HPDE6-E6E7 (cell line): ENCODE results near the gene CEBPG.

Experiments
- DNase-seq: peaks from one replicate; pipeline ENCODE4 v3.0.0; 2011; ENCODE audit warnings: missing footprints; ENCODE audit errors: extremely low spot score

The CEBPG gene

DNA sequence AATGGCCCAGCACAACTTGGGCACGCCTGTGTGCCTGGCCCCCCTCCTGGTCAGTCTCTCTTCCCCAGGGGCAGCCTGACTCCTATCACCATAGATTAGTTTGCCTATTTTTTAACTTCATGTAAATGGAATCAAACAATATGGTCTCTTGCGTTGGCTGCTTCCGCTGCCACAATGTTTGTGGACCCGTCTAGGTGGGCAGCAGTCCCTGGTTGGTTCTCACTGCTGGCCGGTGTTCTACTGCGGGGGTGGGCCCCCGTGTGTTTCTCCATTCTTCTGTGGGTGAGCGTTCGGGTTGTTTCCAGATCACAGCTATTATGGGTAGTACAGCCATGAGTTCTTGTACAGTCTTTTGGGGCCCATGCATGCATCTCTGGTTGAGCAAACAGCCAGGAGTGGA, 47.3 kb downstream of the CEBPG start:
- DNase-seq: no peak

DNA sequence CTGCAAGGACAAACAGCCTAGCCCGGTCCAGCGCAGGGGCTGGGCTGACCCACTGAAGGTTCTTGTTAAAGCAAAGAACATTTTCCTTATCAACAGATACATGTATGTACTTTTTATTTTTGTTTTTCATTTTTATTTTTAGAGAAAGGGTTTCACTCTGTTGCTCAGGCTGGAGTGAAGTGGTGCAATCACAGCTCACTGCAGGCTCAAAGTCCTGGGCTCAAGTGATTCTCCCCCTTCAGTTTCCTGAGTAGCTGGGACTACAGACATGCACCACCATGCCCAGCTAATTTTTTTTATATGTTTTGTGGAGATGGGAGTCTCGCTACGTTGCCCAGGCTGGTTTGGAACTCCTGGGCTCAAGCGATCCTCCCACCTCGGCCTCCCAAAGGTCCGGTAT, 47.9 kb downstream of the CEBPG start:
- DNase-seq: no peak

DNA sequence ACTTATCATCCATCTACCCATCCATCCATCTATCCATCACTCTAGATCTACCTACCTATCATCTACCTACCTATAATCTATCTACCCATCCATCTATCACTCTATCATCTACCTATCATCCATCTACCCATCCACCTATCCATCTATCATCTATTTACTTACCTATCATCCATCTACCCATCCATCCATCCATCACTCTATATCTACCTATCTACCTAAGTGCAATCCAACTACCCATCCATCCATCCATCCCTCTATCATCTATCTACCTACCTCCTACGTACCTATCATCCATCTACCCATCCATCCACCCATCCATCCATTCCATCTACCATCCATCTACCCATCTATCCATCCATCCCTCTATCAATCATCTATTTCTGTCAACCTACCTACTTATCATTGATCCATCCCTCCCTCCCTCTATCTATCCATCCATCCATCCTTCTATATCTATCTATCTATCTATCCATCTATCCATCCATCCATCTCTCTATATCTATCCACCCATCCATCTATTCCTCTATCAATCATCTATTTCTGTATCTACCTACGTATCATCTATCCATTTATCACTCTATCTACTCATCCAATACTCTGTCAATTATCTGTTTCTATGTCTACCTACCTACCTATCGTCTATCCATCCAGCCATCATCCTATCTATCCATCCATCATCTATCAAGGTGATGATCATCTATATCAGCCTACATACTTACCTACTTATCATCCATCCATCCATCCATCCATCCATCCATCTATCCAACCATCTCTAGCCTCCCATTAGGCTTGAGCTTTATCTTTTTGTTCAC, 49.1 kb downstream of the CEBPG start:
- DNase-seq: no peak

DNA sequence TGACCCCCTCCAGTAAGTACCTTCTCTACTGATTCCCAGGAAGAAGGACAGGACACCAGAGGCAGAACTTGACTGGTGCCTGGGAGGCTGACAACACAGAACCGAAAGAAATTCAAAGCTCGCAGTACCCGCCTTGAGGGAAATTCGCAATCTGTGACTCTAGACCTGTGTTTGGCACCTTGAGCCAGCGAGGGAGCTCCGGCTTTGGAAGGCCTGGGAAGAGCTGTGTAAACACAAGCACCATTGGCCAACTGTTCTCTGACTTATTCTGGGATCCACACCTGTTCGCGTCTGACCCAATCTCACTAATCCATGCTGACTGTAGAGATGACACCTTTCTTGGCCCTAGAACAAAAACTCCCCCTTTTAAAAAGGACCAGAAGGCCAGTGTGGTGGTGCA, 50.7 kb downstream of the CEBPG start:
- no peak for DNase-seq

DNA sequence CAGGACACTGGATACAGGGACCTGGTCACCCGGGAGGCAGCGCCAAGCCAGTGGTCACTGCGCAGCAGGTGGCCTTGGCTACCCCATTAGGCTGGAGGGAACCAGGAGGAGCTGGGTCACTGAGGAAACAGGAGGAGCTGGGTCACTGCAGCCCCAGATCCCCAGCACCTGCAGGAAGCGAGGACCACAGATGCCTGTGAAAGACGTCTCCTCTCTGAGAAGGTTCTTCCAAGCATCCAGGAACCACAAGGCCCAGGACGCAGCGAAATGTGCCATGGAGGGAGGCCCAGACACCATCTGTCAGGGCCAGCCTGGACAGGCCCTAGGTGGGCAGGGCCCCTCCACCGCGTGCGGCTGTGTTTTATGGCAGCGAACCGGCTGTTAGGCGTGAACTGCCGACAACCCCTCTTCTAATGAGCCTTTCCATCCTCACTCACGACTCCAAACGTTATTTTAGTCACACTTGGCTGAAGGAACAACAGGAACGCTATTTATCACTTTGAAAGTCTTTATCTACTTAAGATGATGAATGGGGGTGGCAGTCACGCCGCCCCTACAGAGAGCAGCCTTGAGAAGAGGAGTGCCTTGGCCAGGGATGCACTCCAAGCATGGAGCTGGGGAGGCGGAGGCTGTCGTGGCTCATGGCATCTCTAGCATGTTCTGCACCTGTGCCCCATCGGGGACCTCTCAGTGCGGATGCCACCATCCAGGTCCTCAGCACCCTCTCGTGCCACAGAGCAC, 53.3 kb downstream of the CEBPG start:
- DNase-seq: no peak

DNA sequence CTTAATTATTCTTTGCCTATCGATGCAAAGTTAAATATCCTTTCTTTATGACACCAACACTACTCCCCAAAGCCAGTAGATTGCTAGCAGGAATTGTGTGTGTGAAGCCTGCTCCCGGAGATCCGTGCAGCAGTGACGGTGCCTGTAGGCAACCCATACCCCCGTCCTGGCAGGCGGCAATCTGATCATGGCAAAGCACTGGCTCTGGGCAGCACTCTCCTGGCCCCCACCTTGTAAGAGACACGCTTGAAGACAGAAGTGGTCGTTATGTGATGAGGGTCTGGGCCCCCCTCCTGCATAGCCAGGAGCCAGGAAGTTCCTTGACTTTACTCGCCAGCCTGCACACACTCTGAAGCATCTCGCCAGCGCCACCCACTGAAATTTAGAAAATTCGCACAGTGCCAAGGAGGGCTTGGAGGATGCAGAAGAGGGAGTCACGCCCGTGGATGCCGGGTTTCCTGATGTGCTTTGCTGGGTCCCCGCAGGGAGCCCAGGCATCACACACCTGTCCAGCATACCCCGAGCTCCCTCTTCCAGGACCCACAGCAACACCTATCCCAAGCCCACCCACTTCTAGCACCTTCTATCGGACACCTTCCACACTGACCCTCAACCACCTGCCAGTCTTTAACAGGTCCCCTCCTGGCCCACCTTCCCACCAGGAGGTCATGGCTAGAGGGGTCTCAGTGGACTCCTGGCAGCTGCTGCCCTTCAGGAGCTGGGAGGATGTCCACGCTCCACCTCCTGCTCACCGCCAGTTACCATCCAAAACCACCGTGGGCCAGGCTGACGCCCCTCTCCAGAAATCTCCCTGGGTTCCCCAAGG, 54.5 kb downstream of the CEBPG start:
- DNase-seq: no peak

DNA sequence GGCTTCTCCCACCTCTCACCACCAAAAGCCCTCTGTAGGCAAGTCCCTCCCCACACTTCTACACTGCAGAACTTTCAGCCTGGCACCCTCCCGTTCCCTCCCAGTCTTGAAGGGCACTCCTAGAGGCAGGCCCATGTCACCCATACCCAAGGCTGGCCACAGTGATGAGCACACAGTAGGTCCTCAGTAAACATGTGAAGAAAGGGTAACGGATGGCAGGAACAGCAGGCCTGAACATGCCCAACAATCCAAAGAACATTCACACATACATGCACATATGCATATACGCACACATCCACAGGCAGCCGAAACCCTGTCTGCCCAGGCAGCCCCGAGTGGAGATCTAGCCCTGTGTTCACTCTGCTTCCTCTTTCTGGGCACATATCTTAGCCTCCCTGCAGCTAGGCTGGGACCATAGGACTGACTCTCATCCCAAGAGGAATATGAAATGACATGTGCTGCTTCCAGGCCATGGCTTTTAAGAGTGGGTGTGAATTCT, 55.2 kb downstream of the CEBPG start:
- no peak for DNase-seq

DNA sequence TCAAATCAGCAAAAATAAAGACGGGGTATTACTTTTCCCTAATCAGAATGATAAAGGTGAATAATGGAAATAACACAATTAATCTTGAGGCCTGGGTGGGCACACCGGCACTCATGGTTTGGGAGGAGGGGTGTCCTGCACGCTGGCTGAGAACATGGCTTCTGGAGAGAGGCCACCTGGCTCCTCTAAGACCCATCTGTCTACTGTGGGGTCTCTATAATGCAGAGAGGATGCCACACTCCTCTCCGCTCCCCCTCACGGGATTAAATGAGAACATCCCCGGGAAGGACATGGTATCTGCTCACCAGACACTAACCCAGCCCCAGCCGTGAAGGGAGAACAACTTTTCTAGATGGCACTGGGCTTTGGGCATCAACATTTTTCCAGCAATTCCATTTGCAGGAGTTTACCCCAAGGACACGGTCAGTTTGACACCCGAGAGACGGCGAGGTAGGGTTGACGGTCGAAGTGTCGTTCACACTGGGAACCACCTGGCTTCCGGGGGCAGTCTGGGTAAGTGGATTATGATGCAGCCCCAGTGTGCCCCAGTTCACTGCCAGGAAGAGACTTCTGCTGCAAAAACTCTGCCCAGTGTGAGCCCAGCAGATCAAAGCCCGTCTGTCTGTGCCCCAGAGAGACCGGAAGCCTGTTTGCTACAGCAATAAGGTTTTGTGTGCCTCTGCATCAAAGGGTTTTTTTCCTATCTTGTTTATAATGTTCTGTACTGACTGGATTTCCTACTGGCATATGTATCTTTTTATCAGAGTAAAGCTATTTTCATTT, 56.6 kb downstream of the CEBPG start:
- DNase-seq: no peak

DNA sequence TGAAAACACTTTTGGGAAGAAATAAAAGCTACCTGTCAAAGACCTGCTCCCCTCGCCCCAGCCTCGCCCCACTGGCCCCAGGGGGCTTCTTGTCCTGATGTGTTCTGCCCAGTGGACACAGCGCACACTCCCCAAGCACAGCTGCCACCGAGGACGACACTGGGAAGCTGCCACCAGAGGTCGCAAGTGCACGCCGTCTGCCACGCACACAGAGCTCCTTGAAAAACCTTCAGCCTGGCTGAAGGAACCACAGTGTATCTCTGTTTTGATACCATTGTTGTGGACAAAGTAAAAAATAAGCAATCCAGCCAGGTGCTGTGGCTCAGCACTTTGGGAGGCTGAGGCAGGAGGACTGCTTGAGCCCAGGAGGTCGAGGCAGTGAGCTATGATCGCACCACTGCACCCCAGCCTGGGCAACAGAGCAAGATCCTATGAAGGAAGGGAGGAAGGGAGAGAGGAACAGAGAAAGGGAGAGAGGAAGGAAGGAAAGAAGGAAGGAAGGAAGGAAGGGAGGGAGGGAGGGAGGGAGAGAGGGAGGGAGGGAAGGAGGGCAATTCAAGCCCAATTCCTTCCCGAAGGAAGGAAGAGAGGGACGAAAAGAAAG, 57.3 kb downstream of the CEBPG start:
- peak; percentile 60 for DNase-seq

DNA sequence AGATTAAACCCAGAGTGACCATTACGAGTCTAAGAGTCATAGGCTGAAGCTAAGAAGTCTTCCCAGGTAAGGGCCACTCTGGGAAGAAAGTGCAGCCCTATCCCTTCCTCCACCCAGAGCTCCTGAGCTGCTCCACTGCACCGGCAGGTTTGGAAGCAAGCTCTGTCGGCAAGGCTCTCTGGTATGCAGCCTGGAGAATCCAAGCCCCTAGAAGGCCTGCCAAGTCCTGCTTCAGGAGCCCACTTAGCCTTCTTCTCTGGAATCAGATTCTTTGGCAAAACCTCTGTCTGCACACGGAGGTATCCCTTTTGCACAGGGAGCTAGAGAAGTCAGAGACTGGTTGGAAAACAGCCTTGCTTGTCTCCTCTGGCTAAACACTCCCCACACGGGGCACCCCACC, 58.5 kb downstream of the CEBPG start:
- no peak for DNase-seq
